T-helper 1 cell treated with Interleukin-12 subunit alpha and Interleukin-12 subunit beta and Interleukin-4 antibody, amounts not matched to agents 30 ng/mL and 1 ng/mL, for 36 hours (primary cell): ENCODE results near the gene PIWIL4. TPM values are rescaled to one million over a fixed set of nuclear protein-coding genes. Genes with fewer than 3 reads are reported as not detected.
"Not testable (repeated sequence)": the region's sequence is repeated elsewhere in the genome, so short reads cannot be mapped to it uniquely, and the experiment has no call there.

Experiments used
- intact Hi-C: fragments of 100-400 bp; cut with micrococcal nuclease; formaldehyde crosslinking; loops from one replicate; pipeline ENCODE4 v1.15.1; 2024
- total RNA-seq: library from RNA; stranded (reverse); gene quantifications from 2 replicates; pipeline ENCODE4 v1.2.3, GENCODE V29; 2022

Gene PIWIL4
- total RNA-seq, 1 donor from 2014 or later: 0.69 TPM

- intact Hi-C loops: loop anchor here (10.0 kb wide), 1 partner anchor 219 kb away; the partner anchor contains the start of gene AMOTL1
These were observed 21.1 kb upstream of the PIWIL4 start for GRCh38 chr11:94546162-94546470.

GRCh38 chr11:94546886-94547285 lies 20.3 kb upstream of the PIWIL4 start:
- intact Hi-C loops: loop anchor here (10.0 kb wide), 1 partner anchor 218 kb away; the partner anchor contains the start of gene AMOTL1

- intact Hi-C loops: loop anchor here (10.0 kb wide), 1 partner anchor 216 kb away; the partner anchor contains the start of gene AMOTL1
These were observed 18.0 kb upstream of the PIWIL4 start for GRCh38 chr11:94549146-94549545.

- intact Hi-C loops: no loop called here
These were observed 16.7 kb upstream of the PIWIL4 start for GRCh38 chr11:94550513-94550912.

GRCh38 chr11:94553938-94554337 lies 13.2 kb upstream of the PIWIL4 start:
- intact Hi-C loops: no loop called here

- intact Hi-C loops: not testable (repeated sequence)
These were observed 11.3 kb upstream of the PIWIL4 start for GRCh38 chr11:94555752-94556329.

- intact Hi-C loops: no loop called here
These were observed 9.7 kb upstream of the PIWIL4 start for GRCh38 chr11:94557421-94557820.

- intact Hi-C loops: no loop called here
These were observed 9.2 kb upstream of the PIWIL4 start for GRCh38 chr11:94557992-94558391.

- intact Hi-C loops: no loop called here
These were observed 8.7 kb upstream of the PIWIL4 start for GRCh38 chr11:94558468-94558867.

- intact Hi-C loops: no loop called here
These were observed 8.2 kb upstream of the PIWIL4 start for GRCh38 chr11:94558932-94559331.

GRCh38 chr11:94559361-94559760 lies 7.8 kb upstream of the PIWIL4 start:
- intact Hi-C loops: no loop called here

- intact Hi-C loops: no loop called here
These were observed 6.3 kb upstream of the PIWIL4 start for GRCh38 chr11:94560834-94561233.

- intact Hi-C loops: no loop called here
These were observed 3.9 kb upstream of the PIWIL4 start for GRCh38 chr11:94563176-94563847.

- intact Hi-C loops: no loop called here
These were observed 3.2 kb upstream of the PIWIL4 start for GRCh38 chr11:94563848-94564467.

GRCh38 chr11:94568200-94568599 lies 1.0 kb downstream of the PIWIL4 start:
- intact Hi-C loops: no loop called here

GRCh38 chr11:94568717-94569116 lies 1.5 kb downstream of the PIWIL4 start:
- intact Hi-C loops: no loop called here

- intact Hi-C loops: not testable (repeated sequence)
These were observed 5.8 kb downstream of the PIWIL4 start for GRCh38 chr11:94572975-94573374.

GRCh38 chr11:94574193-94574961 lies 7.2 kb downstream of the PIWIL4 start:
- intact Hi-C loops: no loop called here

GRCh38 chr11:94576306-94576705 lies 9.1 kb downstream of the PIWIL4 start:
- intact Hi-C loops: no loop called here

GRCh38 chr11:94577841-94578240 lies 10.7 kb downstream of the PIWIL4 start:
- intact Hi-C loops: no loop called here

GRCh38 chr11:94581926-94582325 lies 14.8 kb downstream of the PIWIL4 start:
- intact Hi-C loops: no loop called here
